Stimulated activated CD4-positive, alpha-beta T cell treated with anti-CD3 and anti-CD28 coated beads, Interleukin-4, amount 100 ng/mL, for 48 hours (primary cell): ENCODE results near the gene LMNA.
A peak's percentile ranks its signal among the peaks of the same experiment; 100 is the strongest.

Experiments used
- DNase-seq, 2 donors: peaks; one replicate each; pipeline ENCODE4 v3.0.0-alpha.2; 2020; ENCODE audit warnings: low read depth in 2 of 2

Gene LMNA

GRCh38 chr1:156140879-156141707 lies 26.6 kb downstream of the LMNA start:
- DNase-seq: peak in 1 of 2 donors; percentile 44

- DNase-seq: no peak
Observed at GRCh38 chr1:156143765-156144489, 29.4 kb downstream of the LMNA start.

- DNase-seq: no peak
Observed at GRCh38 chr1:156144742-156145141, 30.2 kb downstream of the LMNA start.

- no peak for DNase-seq
Observed at GRCh38 chr1:156145650-156146019, 31.1 kb downstream of the LMNA start.

- no peak for DNase-seq
Observed at GRCh38 chr1:156146020-156146768, 31.7 kb downstream of the LMNA start.

GRCh38 chr1:156146769-156147405 lies 32.4 kb downstream of the LMNA start:
- no peak for DNase-seq

GRCh38 chr1:156148216-156148615 lies 33.7 kb downstream of the LMNA start:
- no peak for DNase-seq

GRCh38 chr1:156149374-156150332 lies 35.1 kb downstream of the LMNA start:
- no peak for DNase-seq

- DNase-seq: no peak
Observed at GRCh38 chr1:156150333-156151011, 36.0 kb downstream of the LMNA start.

GRCh38 chr1:156151093-156151688 lies 36.7 kb downstream of the LMNA start:
- DNase-seq: no peak

- no peak for DNase-seq
Observed at GRCh38 chr1:156152628-156153027, 38.1 kb downstream of the LMNA start.

- DNase-seq: no peak
Observed at GRCh38 chr1:156153362-156153761, 38.9 kb downstream of the LMNA start, which contains the start of gene SEMA4A. Gene SEMA4A (plus strand): TSS chr1:156153585. CDS start chr1:156154579, 994 bp downstream.

- peak; percentile 44 to 56 for DNase-seq
Observed at GRCh38 chr1:156154317-156154749, 39.8 kb downstream of the LMNA start.

GRCh38 chr1:156155756-156156510 lies 41.4 kb downstream of the LMNA start:
- no peak for DNase-seq

- DNase-seq: no peak
Observed at GRCh38 chr1:156157506-156157905, 43.0 kb downstream of the LMNA start.

- DNase-seq: no peak
Observed at GRCh38 chr1:156157966-156158365, 43.5 kb downstream of the LMNA start.

- DNase-seq: no peak
Observed at GRCh38 chr1:156160000-156160742, 45.7 kb downstream of the LMNA start.

- DNase-seq: peak; percentile 78 to 81
Observed at GRCh38 chr1:156160743-156161171, 46.2 kb downstream of the LMNA start.
